Spleen (tissue), 11 donors: ENCODE results near the gene METTL2A. TPM values are rescaled to one million over a fixed set of nuclear protein-coding genes. Genes with fewer than 3 reads are reported as not detected.
"Not testable (repeated sequence)": the region's sequence is repeated elsewhere in the genome, so short reads cannot be mapped to it uniquely, and the experiment has no call there.

ENCODE experiments used
- DNase-seq: peaks from one replicate; pipeline ENCODE4 v3.0.0-alpha.2; 2020
- H3K27ac ChIP-seq, 8 donors: fragments of 200-600 bp; sonication (generic) in 7 of 8; 1 replicate in 4 of 8; 2 replicates in 4 of 8; pipeline versions ENCODE4 v1.5.0 to v1.8.0; 2016 to 2021; ENCODE audit warnings: inconsistent platforms in 4 of 8, mild to moderate bottlenecking in 4 of 8, moderate library complexity in 1 of 8
- H3K27me3 ChIP-seq, 7 donors: fragments of 200-600 bp; sonication (generic) in 6 of 7; replicated peaks in 1 of 7; 1 replicate in 4 of 7; 2 replicates in 3 of 7; pipeline versions ENCODE4 v1.5.0 to v1.8.0; 2016 to 2021; ENCODE audit warnings: inconsistent platforms in 3 of 7, mild to moderate bottlenecking in 1 of 7
- H3K36me3 ChIP-seq, 6 donors: fragments of 200-600 bp; sonication (generic) in 5 of 6; 1 replicate in 4 of 6; 2 replicates in 2 of 6; pipeline versions ENCODE4 v1.5.0 to v1.8.0; 2016 to 2021; ENCODE audit warnings: inconsistent platforms in 2 of 6
- H3K4me1 ChIP-seq, 6 donors: fragments of 200-600 bp; sonication (generic) in 5 of 6; 1 replicate in 3 of 6; 2 replicates in 3 of 6; pipeline versions ENCODE4 v1.5.0 to v1.8.0; 2016 to 2021; ENCODE audit warnings: inconsistent platforms in 3 of 6
- H3K4me3 ChIP-seq, 8 donors: fragments of 200-600 bp; sonication (generic) in 7 of 8; 1 replicate in 4 of 8; 2 replicates in 4 of 8; pipeline versions ENCODE4 v1.5.0 to v1.8.0; 2016 to 2021; ENCODE audit warnings: inconsistent platforms in 4 of 8, mild to moderate bottlenecking in 4 of 8, moderate library complexity in 2 of 8
- H3K9me3 ChIP-seq, 8 donors: fragments of 200-600 bp; sonication (generic) in 7 of 8; 1 replicate in 4 of 8; 2 replicates in 4 of 8; pipeline versions ENCODE4 v1.5.0 to v1.8.0; 2016 to 2021; ENCODE audit warnings: inconsistent platforms in 4 of 8
- CTCF ChIP-seq, 11 experiments: fragments of 200-600 bp in 7 of 11; fragments of 450-650 bp in 4 of 11; sonication (generic) in 4 of 11; IDR thresholded peaks in 8 of 11; conservative IDR thresholded peaks in 3 of 11; 1 replicate in 7 of 11; 2 replicates in 4 of 11; pipeline versions ENCODE4 v1.4.0 to v1.8.0; 2016 to 2021; ENCODE audit warnings: antibody characterized with exemption in 11 of 11, inconsistent platforms in 4 of 11, mild to moderate bottlenecking in 1 of 11
- POLR2A ChIP-seq, 3 donors: fragments of 450-650 bp; IDR thresholded peaks; one replicate each; pipeline ENCODE4 v1.5.1; 2017; ENCODE audit warnings: antibody characterized with exemption in 3 of 3, mild to moderate bottlenecking in 1 of 3
- POLR2AphosphoS5 ChIP-seq, 3 donors: sonication (generic); formaldehyde crosslinking; IDR thresholded peaks; one replicate each; pipeline ENCODE4 v1.5.1; 2017; ENCODE audit warnings: antibody characterized with exemption in 3 of 3
- WGBS, 5 donors: extraction: QIAGEN DNeasy Blood & Tissue Kit in 3 of 5; methylation state at CpG; one replicate each; pipeline versions ENCODE4 v1.1.5 to v1.1.7; 2013 to 2018; 5-methylcytosine and 5-hydroxymethylcytosine counted together
- intact Hi-C: fragments of 100-400 bp; cut with DNase I; formaldehyde crosslinking; loops from one replicate; pipeline ENCODE4 v1.15.0; 2023; ENCODE audit warnings: low total_unique reads
- polyA plus RNA-seq, 3 donors: library from polyadenylated mRNA; stranded (reverse); fragments of 200-250 nt; gene quantifications; one replicate each; pipeline ENCODE4 v1.2.1, GENCODE V29; 2013
- total RNA-seq, 7 donors: library from RNA; depleted of rRNA in 3 of 7; stranded (reverse); fragments of >200 nt in 3 of 7; fragmentation: NEBNext Ultra II Directional in 4 of 7; extraction: Animal tissue kit (Norgen Biotek cat#: 25700) in 4 of 7; gene quantifications; one replicate each; pipeline versions ENCODE4 v1.1.0 to v1.2.1, GENCODE V29; 2016 to 2021
- donor health status: healthy with polysubstance abuse.
- donor health status: DM: no; HTN: no; CAD: no; lungs with moderate emphysema.
- donor health status: DM: no; HTN: no; CAD: no.
- donor health status: Bipolar disorder and iron deficiency.
- donor health status: healthy.
- donor health status: DM: no; HTN: no; CAD: no.
- donor health status: DM: yes; HTN: yes; CAD: no.

The METTL2A gene
- total and polyA plus RNA-seq, 10 donors = 3.8 to 16.1 (median 12.5) TPM

- 10 to 17% (median 14%) methylated on average over 1 of the region's 1 CpG for WGBS, 5 donors
- H3K27ac ChIP-seq = no peak overlapping the region
Measured at GRCh38 chr17:62388856-62389255, 34.8 kb upstream of the METTL2A start.

GRCh38 chr17:62392908-62393307 lies 30.8 kb upstream of the METTL2A start:
- 79 to 86% (median 84%) methylated on average over 1 of the region's 1 CpG for WGBS, 5 donors
- Histone ChIP-seq H3K36me3 (no peaks in the 10 kb centered on the region), H3K4me1 (no peaks in the 10 kb centered on the region), H3K27me3 (peaks cover 0 to 26% (median 0%) of the 10 kb centered on the region in 7 donors), H3K4me3 (no peak overlapping the region), H3K27ac (no peak overlapping the region), H3K9me3 (no peaks in the 10 kb centered on the region)
- intact Hi-C loops = no loop called here
- no peak for DNase-seq
- TF ChIP-seq POLR2A (IDR thresholded peaks at IDR 0.05) (no peak), CTCF (IDR thresholded peaks at IDR 0.05 in 8 of 11, conservative IDR thresholded peaks at IDR 0.05 in 3 of 11) (no peak), POLR2AphosphoS5 (IDR thresholded peaks at IDR 0.05) (no peak)

More at GRCh38 chr17:62388856-62389255, 34.8 kb upstream of the METTL2A start:
- Histone ChIP-seq H3K27me3 (peaks cover 0 to 31% (median 0%) of the 10 kb centered on the region in 7 donors), H3K36me3 (no peaks in the 10 kb centered on the region), H3K4me1 (no peaks in the 10 kb centered on the region), H3K4me3 (no peak overlapping the region), H3K9me3 (no peaks in the 10 kb centered on the region)
- TF ChIP-seq POLR2A (IDR thresholded peaks at IDR 0.05) (no peak), POLR2AphosphoS5 (IDR thresholded peaks at IDR 0.05) (no peak), CTCF (IDR thresholded peaks at IDR 0.05 in 8 of 11, conservative IDR thresholded peaks at IDR 0.05 in 3 of 11) (no peak)
- intact Hi-C loops = no loop called here
- no peak for DNase-seq

GRCh38 chr17:62398891-62399290 lies 24.8 kb upstream of the METTL2A start:
- peaks cover 0 to 4% (median 0%) of the 10 kb centered on the region in 8 donors for H3K9me3 ChIP-seq
- H3K4me3 ChIP-seq = no peak overlapping the region
- intact Hi-C loops = no loop called here
- no peak for DNase-seq
- 89 to 96% (median 92%) methylated on average over 1 of the region's 1 CpG for WGBS, 5 donors
- no peak for TF ChIP-seq POLR2AphosphoS5 (IDR thresholded peaks at IDR 0.05)
- no peak for TF ChIP-seq POLR2A (IDR thresholded peaks at IDR 0.05)
- H3K27ac ChIP-seq = no peak overlapping the region
- no peaks in the 10 kb centered on the region for H3K4me1 ChIP-seq
- H3K27me3 ChIP-seq = peaks cover 0 to 7% (median 0%) of the 10 kb centered on the region in 7 donors
- H3K36me3 ChIP-seq = no peaks in the 10 kb centered on the region

- Histone ChIP-seq H3K9me3 (peaks cover 0 to 2% (median 0%) of the 10 kb centered on the region in 8 donors), H3K27ac (no peak overlapping the region), H3K4me1 (no peaks in the 10 kb centered on the region), H3K4me3 (no peak overlapping the region), H3K27me3 (peaks cover 0 to 18% (median 0%) of the 10 kb centered on the region in 7 donors), H3K36me3 (no peaks in the 10 kb centered on the region)
- no peak for DNase-seq
- intact Hi-C loops = no loop called here
- no peak for TF ChIP-seq POLR2A (IDR thresholded peaks at IDR 0.05)
- TF ChIP-seq CTCF (IDR thresholded peaks at IDR 0.05 in 8 of 11, conservative IDR thresholded peaks at IDR 0.05 in 3 of 11) = no peak
- no peak for TF ChIP-seq POLR2AphosphoS5 (IDR thresholded peaks at IDR 0.05)
- WGBS, 5 donors = 53 to 71% (median 57%) methylated on average over 2 of the region's 2 CpGs
Measured at GRCh38 chr17:62405451-62405850, 18.2 kb upstream of the METTL2A start.

- H3K4me3 ChIP-seq, DNase-seq, H3K27ac ChIP-seq, H3K36me3 ChIP-seq, H3K4me1 ChIP-seq, intact Hi-C loops, H3K9me3 ChIP-seq: not testable (repeated sequence)
- 69 to 92% (median 86%) methylated on average over 1 of the region's 1 CpG for WGBS, 5 donors
- peaks cover 0 to 16% (median 0%) of the 10 kb centered on the region in 7 donors for H3K27me3 ChIP-seq
Measured at GRCh38 chr17:62413090-62413489, 10.6 kb upstream of the METTL2A start.

- DNase-seq, intact Hi-C loops, H3K4me3 ChIP-seq, H3K27me3 ChIP-seq, H3K27ac ChIP-seq, H3K9me3 ChIP-seq: not testable (repeated sequence)
- WGBS, 5 donors = 83 to 100% (median 94%) methylated on average over 1 to 2 of the region's 2 CpGs
- Histone ChIP-seq H3K36me3 (peaks cover 0 to 47% (median 11%) of the 10 kb centered on the region in 6 donors), H3K4me1 (peaks cover 3 to 34% (median 20%) of the 10 kb centered on the region in 6 donors)
Measured at GRCh38 chr17:62426214-62426613, 2.5 kb downstream of the METTL2A start.

GRCh38 chr17:62435251-62435650 lies 11.6 kb downstream of the METTL2A start:
- peaks cover 0 to 83% (median 18%) of the 10 kb centered on the region in 6 donors for H3K36me3 ChIP-seq
- intact Hi-C loops, DNase-seq, H3K4me3 ChIP-seq, H3K4me1 ChIP-seq, H3K27me3 ChIP-seq, H3K27ac ChIP-seq, H3K9me3 ChIP-seq: not testable (repeated sequence)
- 95 to 99% (median 97%) methylated on average over 4 of the region's 4 CpGs for WGBS, 5 donors

- DNase-seq, H3K9me3 ChIP-seq, intact Hi-C loops, H3K4me1 ChIP-seq, H3K4me3 ChIP-seq, H3K27me3 ChIP-seq, H3K27ac ChIP-seq: not testable (repeated sequence)
- WGBS, 5 donors = 92 to 96% (median 94%) methylated on average over 6 of the region's 6 CpGs
- peaks cover 0 to 89% (median 51%) of the 10 kb centered on the region in 6 donors for H3K36me3 ChIP-seq
Measured at GRCh38 chr17:62441181-62441580, 17.5 kb downstream of the METTL2A start.
